LNCaP clone FGC (cell line): ENCODE results near the gene TNK2.

Experiments
- DNase-seq: peaks from one replicate; pipeline ENCODE4 v3.0.0-alpha.2; 2011; ENCODE audit warnings: low read depth
- H3K4me3 ChIP-seq: 2 replicates; pipeline ENCODE4 v1.5.1; 2011; ENCODE audit warnings: mild to moderate bottlenecking, low read depth, low read length, control low read depth
- CTCF ChIP-seq: IDR thresholded peaks from 2 replicates; pipeline ENCODE4 v1.5.1; 2012; ENCODE audit warnings: mild to moderate bottlenecking; ENCODE audit not compliant: control insufficient read depth, insufficient read depth; ENCODE audit errors: extremely low read depth

TNK2 gene

GRCh38 chr3:195886181-195887141 is 21.9 kb downstream of the TNK2 start:
- DNase-seq, result no peak
- H3K4me3 ChIP-seq, result no peak overlapping the region
- no peak for TF ChIP-seq CTCF

- no peak for DNase-seq
- no peak for TF ChIP-seq CTCF
- no peak overlapping the region for H3K4me3 ChIP-seq
Measured at GRCh38 chr3:195885036-195885891, 23.1 kb downstream of the TNK2 start.

- DNase-seq, result no peak
- no peak for TF ChIP-seq CTCF
Measured at GRCh38 chr3:195884691-195885035, 23.7 kb downstream of the TNK2 start.

GRCh38 chr3:195883801-195884200 is 24.6 kb downstream of the TNK2 start:
- no peak overlapping the region for H3K4me3 ChIP-seq
- TF ChIP-seq CTCF, result no peak
- no peak for DNase-seq

More at GRCh38 chr3:195884691-195885035, 23.7 kb downstream of the TNK2 start:
- no peak overlapping the region for H3K4me3 ChIP-seq

GRCh38 chr3:195883160-195883559 is 25.2 kb downstream of the TNK2 start:
- TF ChIP-seq CTCF, result no peak
- no peak overlapping the region for H3K4me3 ChIP-seq
- DNase-seq, result no peak

- no peak for DNase-seq
- no peak overlapping the region for H3K4me3 ChIP-seq
- no peak for TF ChIP-seq CTCF
Measured at GRCh38 chr3:195882002-195882441, 26.3 kb downstream of the TNK2 start.
